ENCODE results near the gene TPGS1.

- TF ChIP-seq, protein P1, sequence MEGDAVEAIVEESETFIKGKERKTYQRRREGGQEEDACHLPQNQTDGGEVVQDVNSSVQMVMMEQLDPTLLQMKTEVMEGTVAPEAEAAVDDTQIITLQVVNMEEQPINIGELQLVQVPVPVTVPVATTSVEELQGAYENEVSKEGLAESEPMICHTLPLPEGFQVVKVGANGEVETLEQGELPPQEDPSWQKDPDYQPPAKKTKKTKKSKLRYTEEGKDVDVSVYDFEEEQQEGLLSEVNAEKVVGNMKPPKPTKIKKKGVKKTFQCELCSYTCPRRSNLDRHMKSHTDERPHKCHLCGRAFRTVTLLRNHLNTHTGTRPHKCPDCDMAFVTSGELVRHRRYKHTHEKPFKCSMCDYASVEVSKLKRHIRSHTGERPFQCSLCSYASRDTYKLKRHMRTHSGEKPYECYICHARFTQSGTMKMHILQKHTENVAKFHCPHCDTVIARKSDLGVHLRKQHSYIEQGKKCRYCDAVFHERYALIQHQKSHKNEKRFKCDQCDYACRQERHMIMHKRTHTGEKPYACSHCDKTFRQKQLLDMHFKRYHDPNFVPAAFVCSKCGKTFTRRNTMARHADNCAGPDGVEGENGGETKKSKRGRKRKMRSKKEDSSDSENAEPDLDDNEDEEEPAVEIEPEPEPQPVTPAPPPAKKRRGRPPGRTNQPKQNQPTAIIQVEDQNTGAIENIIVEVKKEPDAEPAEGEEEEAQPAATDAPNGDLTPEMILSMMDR (IDR thresholded peaks at IDR 0.05) = no peak
- TF ChIP-seq EZH2 (IDR thresholded peaks at IDR 0.05; ENCODE audit: borderline replicate concordance, insufficient read depth, low read depth, low read length, poor library complexity, severe bottlenecking) = no peak
Observed at GRCh38 chr19:465056-465816, 42.1 kb upstream of the TPGS1 start.
